Naive thymus-derived CD4-positive, alpha-beta T cell (primary cell): ENCODE data around the gene TESK2. TPM values are rescaled to one million over a fixed set of nuclear protein-coding genes. Genes with fewer than 3 reads are reported as not detected.

ENCODE experiments used
- ATAC-seq: fragments of 150-1000 bp; cut with Tn5 transposase; 2 replicates; pipeline ENCODE4 v1.10.0; 2021; ENCODE audit warnings: mild to moderate bottlenecking, moderate library complexity
- CTCF ChIA-PET: fragments of 350-600 bp; sonication (Branson Sonifier 250); formaldehyde crosslinking; loops from one replicate; lab custom pipeline; 2021; ENCODE audit warnings: antibody characterized with exemption; lab: Charles Lee
- POLR2A ChIA-PET: fragments of 350-600 bp; sonication (Branson Sonifier 250); formaldehyde crosslinking; loops from one replicate; lab custom pipeline; 2021; ENCODE audit warnings: antibody characterized with exemption, inconsistent platforms; lab: Charles Lee
- DNase-seq, 9 donors: peaks; one replicate each; pipeline versions ENCODE4 v3.0.0 to v3.0.0-alpha.2; 2020 to 2022; ENCODE audit warnings: mixed read lengths in 1 of 9
- H3K27ac ChIP-seq: one replicate; pipeline ENCODE4 v1.7.0; 2013; ENCODE audit warnings: mild to moderate bottlenecking, low read depth, low read length, moderate library complexity
- H3K27me3 ChIP-seq, 2 donors: one replicate each; pipeline ENCODE4 v1.7.0; 2013; ENCODE audit warnings: low read length in 2 of 2, mild to moderate bottlenecking in 2 of 2, moderate library complexity in 2 of 2; ENCODE audit not compliant: control insufficient read depth in 2 of 2, insufficient read depth in 2 of 2
- H3K36me3 ChIP-seq, 3 experiments: 1 replicate in 2 of 3; 2 replicates in 1 of 3; pipeline ENCODE4 v1.7.0; 2013; ENCODE audit warnings: low read length in 3 of 3, mild to moderate bottlenecking in 3 of 3, moderate library complexity in 1 of 3; ENCODE audit not compliant: insufficient read depth in 3 of 3, control insufficient read depth in 2 of 3
- H3K4me1 ChIP-seq, 2 donors: one replicate each; pipeline ENCODE4 v1.7.0; 2013; ENCODE audit warnings: low read length in 2 of 2, mild to moderate bottlenecking in 2 of 2, moderate library complexity in 1 of 2; ENCODE audit not compliant: control insufficient read depth in 2 of 2, insufficient read depth in 2 of 2
- H3K4me3 ChIP-seq: 2 replicates; pipeline ENCODE4 v1.7.0; 2013; ENCODE audit warnings: mild to moderate bottlenecking, low read length
- H3K9me3 ChIP-seq, 3 experiments: 1 replicate in 2 of 3; 2 replicates in 1 of 3; pipeline ENCODE4 v1.7.0; 2013; ENCODE audit warnings: low read length in 3 of 3; ENCODE audit not compliant: control insufficient read depth in 2 of 3
- H3K27ac Mint-ChIP-seq, 9 donors: one replicate each; pipeline ENCODE4 v1.8.0; 2020 to 2022; ENCODE audit warnings: mixed read lengths in 9 of 9, mild to moderate bottlenecking in 8 of 9, moderate library complexity in 5 of 9, inconsistent platforms in 2 of 9
- H3K27me3 Mint-ChIP-seq, 5 donors: one replicate each; pipeline ENCODE4 v1.8.0; 2021 to 2022; ENCODE audit warnings: mixed read lengths in 5 of 5, mild to moderate bottlenecking in 1 of 5
- H3K36me3 Mint-ChIP-seq, 5 donors: one replicate each; pipeline ENCODE4 v1.8.0; 2020 to 2022; ENCODE audit warnings: mixed read lengths in 5 of 5, mild to moderate bottlenecking in 3 of 5, inconsistent platforms in 1 of 5
- H3K4me1 Mint-ChIP-seq, 7 donors: one replicate each; pipeline ENCODE4 v1.8.0; 2020 to 2022; ENCODE audit warnings: mixed read lengths in 7 of 7, mild to moderate bottlenecking in 3 of 7, inconsistent platforms in 1 of 7
- H3K4me3 Mint-ChIP-seq, 10 donors: one replicate each; pipeline ENCODE4 v1.8.0; 2020 to 2022; ENCODE audit warnings: mild to moderate bottlenecking in 10 of 10, mixed read lengths in 10 of 10, moderate library complexity in 6 of 10, inconsistent platforms in 2 of 10
- H3K9me3 Mint-ChIP-seq, 11 donors: one replicate each; pipeline ENCODE4 v1.8.0; 2020 to 2022; ENCODE audit warnings: mixed read lengths in 11 of 11, mild to moderate bottlenecking in 4 of 11, inconsistent platforms in 1 of 11, moderate library complexity in 1 of 11
- intact Hi-C, 2 donors: fragments of 100-400 bp; cut with micrococcal nuclease; formaldehyde crosslinking; loops; one replicate each; pipeline ENCODE4 v1.15.1; 2023
- polyA plus RNA-seq, 2 donors: library from polyadenylated mRNA; unstranded; fragments of 300-500 nt; fragmentation: Illumina TruSeq; gene quantifications; one replicate each; pipeline ENCODE4 v1.2.3, GENCODE V29; 2021
- total RNA-seq, 6 experiments: library from RNA in 5 of 6; stranded (reverse) in 5 of 6; gene quantifications; 1 replicate in 5 of 6; 2 replicates in 1 of 6; pipeline ENCODE4 v1.2.3 and lab custom pipeline; 2021 to 2026

The TESK2 gene
- total and polyA plus RNA-seq, 7 experiments from 2014 or later = 3.3 to 8.9 (median 6.4) TPM

DNA sequence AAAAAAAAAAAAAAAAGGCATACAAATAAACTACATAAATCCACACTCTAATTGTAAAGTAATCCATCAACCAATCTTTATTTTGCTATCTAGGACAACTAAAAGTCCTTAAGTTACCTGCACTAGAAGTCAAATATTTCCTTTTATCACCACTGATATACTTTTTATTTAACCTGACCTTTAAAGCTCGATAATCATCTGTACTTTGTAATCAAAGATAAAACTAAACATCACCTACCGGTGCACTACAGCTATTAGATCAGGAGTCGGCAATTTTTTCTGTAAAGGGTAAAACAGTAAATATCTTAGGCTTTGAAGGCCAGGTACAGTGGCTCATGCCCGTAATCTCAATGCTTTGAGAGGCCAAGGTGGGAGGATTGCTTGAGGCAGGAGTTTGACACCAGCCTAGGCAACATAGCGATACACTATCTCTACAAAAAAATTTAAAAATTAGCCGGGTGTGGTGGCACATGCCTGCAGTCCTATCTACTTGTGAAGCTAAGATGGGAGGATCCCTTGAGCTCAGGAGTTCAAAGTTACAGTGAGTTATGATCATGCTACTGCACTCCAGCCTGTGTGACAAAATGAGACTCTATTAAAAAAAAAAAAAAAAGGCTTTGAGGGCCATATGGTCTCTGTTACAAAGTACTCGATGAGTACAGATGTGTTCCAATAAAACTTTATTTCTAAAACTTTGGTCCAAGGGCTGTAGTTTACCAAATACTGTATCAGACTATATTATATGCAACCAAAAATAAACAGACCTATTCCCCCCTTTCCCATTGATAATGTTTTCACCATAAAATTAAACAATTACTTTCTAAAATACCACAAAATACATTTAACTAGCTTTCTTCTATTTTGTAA, 47.1 kb downstream of the TESK2 start:
- Mint-ChIP-seq H3K27ac (no peak overlapping the region), H3K4me1 (peaks cover 0 to 7% (median 2%) of the 10 kb centered on the region in 7 donors), H3K9me3 (peaks cover 0 to 2% (median 0%) of the 10 kb centered on the region in 11 donors), H3K4me3 (no peak overlapping the region), H3K36me3 (peaks cover 0 to 14% (median 0%) of the 10 kb centered on the region in 5 donors), H3K27me3 (no peaks in the 10 kb centered on the region)
- DNase-seq = no peak
- ATAC-seq = no peak
- ChIA-PET CTCF (no interaction called here), POLR2A (no interaction called here)
- Histone ChIP-seq H3K9me3 (no peaks in the 10 kb centered on the region), H3K27ac (no peak overlapping the region), H3K36me3 (no peaks in the 10 kb centered on the region), H3K27me3 (no peaks in the 10 kb centered on the region), H3K4me1 (no peaks in the 10 kb centered on the region), H3K4me3 (no peak overlapping the region)
- intact Hi-C loops = no loop called here

DNA sequence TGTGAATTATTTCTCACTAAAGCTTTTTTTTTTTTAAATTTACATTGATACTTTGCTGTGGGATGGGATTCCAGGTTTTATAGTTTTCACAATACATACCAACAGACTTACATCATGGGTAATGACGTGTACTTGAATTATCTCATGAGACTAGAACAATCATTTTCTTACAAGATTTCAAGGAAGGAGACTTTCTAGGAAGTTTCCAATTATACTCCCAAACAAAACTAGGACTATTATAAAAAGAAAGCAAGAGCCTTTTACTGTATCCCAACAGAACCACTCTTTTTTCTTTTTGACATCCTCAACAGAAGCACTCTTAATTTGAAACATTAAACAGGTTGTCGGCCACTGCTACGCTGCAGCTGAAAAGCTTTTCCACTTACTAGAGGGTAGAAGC, 48.7 kb downstream of the TESK2 start:
- H3K4me3 ChIP-seq = no peak overlapping the region
- ATAC-seq = no peak
- CTCF ChIA-PET = no interaction called here
- no peak for DNase-seq
- Mint-ChIP-seq H3K27ac (no peak overlapping the region), H3K4me1 (peaks cover 0 to 2% (median 0%) of the 10 kb centered on the region in 7 donors), H3K4me3 (no peak overlapping the region), H3K36me3 (peaks cover 0 to 6% (median 0%) of the 10 kb centered on the region in 5 donors), H3K9me3 (no peaks in the 10 kb centered on the region), H3K27me3 (no peaks in the 10 kb centered on the region)
- POLR2A ChIA-PET = no interaction called here
- no peak overlapping the region for H3K27ac ChIP-seq
- intact Hi-C loops = no loop called here
- no peaks in the 10 kb centered on the region for H3K4me1 ChIP-seq
- H3K9me3 ChIP-seq = no peaks in the 10 kb centered on the region
- no peaks in the 10 kb centered on the region for H3K27me3 ChIP-seq
- H3K36me3 ChIP-seq = no peaks in the 10 kb centered on the region

- Mint-ChIP-seq H3K4me3 (no peak overlapping the region), H3K4me1 (no peaks in the 10 kb centered on the region), H3K27me3 (no peaks in the 10 kb centered on the region), H3K27ac (no peak overlapping the region), H3K9me3 (no peaks in the 10 kb centered on the region), H3K36me3 (peaks cover 0 to 4% (median 0%) of the 10 kb centered on the region in 5 donors)
- ATAC-seq = no peak
- Histone ChIP-seq H3K4me3 (no peak overlapping the region), H3K36me3 (no peaks in the 10 kb centered on the region), H3K27me3 (no peaks in the 10 kb centered on the region), H3K4me1 (no peaks in the 10 kb centered on the region), H3K9me3 (no peaks in the 10 kb centered on the region), H3K27ac (no peak overlapping the region)
- ChIA-PET POLR2A (no interaction called here), CTCF (no interaction called here)
- DNase-seq = no peak
- intact Hi-C loops = loop anchor here in 1 of 2 donors (10.0 kb wide), 1 partner anchor 63 kb away; no protein-coding TSS in a partner anchor
Measured at GRCh38 chr1:45437323-45437722, 53.6 kb downstream of the TESK2 start.

DNA sequence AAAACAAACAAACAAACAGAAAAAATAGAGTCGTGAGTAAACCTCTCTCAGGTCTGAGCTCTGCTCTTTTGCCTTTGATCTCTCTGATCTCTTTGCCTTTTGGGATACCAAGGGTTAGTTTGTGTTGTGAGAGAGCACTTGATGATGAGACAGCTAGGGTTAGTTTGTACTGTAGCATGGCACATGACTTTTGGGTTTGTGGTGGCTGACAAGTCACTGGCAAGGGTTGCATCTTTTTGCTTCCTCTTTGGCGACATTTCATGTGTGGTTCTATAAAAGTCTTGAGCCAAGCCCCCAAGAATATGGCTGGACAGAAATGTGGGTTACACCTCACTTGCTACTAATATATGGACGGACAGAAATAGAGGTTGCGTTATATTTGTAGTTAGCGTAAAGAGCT, 60.5 kb downstream of the TESK2 start:
- no peak overlapping the region for H3K4me3 Mint-ChIP-seq
- Histone ChIP-seq H3K36me3 (no peaks in the 10 kb centered on the region), H3K4me1 (no peaks in the 10 kb centered on the region), H3K27me3 (no peaks in the 10 kb centered on the region), H3K9me3 (no peaks in the 10 kb centered on the region), H3K4me3 (no peak overlapping the region), H3K27ac (no peak overlapping the region)
- DNase-seq (no peak), ATAC-seq (no peak)
- intact Hi-C loops = loop anchor here in 1 of 2 donors (10.0 kb wide), 1 partner anchor 56 kb away; no protein-coding TSS in a partner anchor
- H3K4me1 Mint-ChIP-seq = no peaks in the 10 kb centered on the region
- H3K27me3 Mint-ChIP-seq = no peaks in the 10 kb centered on the region
- POLR2A ChIA-PET = interaction anchor here (0.6 kb wide), 1 partner anchor 103 kb away, joined by 3 read pairs; no protein-coding TSS in a partner anchor
- H3K9me3 Mint-ChIP-seq = no peaks in the 10 kb centered on the region
- CTCF ChIA-PET = no interaction called here
- no peak overlapping the region for H3K27ac Mint-ChIP-seq
- peaks cover 0 to 11% (median 4%) of the 10 kb centered on the region in 5 donors for H3K36me3 Mint-ChIP-seq

GRCh38 chr1:45429561-45430159, 61.3 kb downstream of the TESK2 start:
- Histone ChIP-seq H3K9me3 (no peaks in the 10 kb centered on the region), H3K4me1 (no peaks in the 10 kb centered on the region), H3K4me3 (no peak overlapping the region), H3K36me3 (no peaks in the 10 kb centered on the region), H3K27ac (no peak overlapping the region), H3K27me3 (no peaks in the 10 kb centered on the region)
- H3K4me3 Mint-ChIP-seq = no peak overlapping the region
- H3K4me1 Mint-ChIP-seq = no peaks in the 10 kb centered on the region
- ATAC-seq (no peak), DNase-seq (no peak)
- no peaks in the 10 kb centered on the region for H3K9me3 Mint-ChIP-seq
- intact Hi-C loops = loop anchor here in 1 of 2 donors (10.0 kb wide), 1 partner anchor 55 kb away; no protein-coding TSS in a partner anchor
- no peaks in the 10 kb centered on the region for H3K27me3 Mint-ChIP-seq
- no peak overlapping the region for H3K27ac Mint-ChIP-seq
- POLR2A ChIA-PET = interaction anchor here (0.6 to 0.7 kb wide), 3 partner anchors 12 to 689 kb away, joined by 3 to 6 read pairs (median 3); no protein-coding TSS in a partner anchor
- H3K36me3 Mint-ChIP-seq = peaks cover 0 to 11% (median 4%) of the 10 kb centered on the region in 5 donors
- CTCF ChIA-PET = no interaction called here

DNA sequence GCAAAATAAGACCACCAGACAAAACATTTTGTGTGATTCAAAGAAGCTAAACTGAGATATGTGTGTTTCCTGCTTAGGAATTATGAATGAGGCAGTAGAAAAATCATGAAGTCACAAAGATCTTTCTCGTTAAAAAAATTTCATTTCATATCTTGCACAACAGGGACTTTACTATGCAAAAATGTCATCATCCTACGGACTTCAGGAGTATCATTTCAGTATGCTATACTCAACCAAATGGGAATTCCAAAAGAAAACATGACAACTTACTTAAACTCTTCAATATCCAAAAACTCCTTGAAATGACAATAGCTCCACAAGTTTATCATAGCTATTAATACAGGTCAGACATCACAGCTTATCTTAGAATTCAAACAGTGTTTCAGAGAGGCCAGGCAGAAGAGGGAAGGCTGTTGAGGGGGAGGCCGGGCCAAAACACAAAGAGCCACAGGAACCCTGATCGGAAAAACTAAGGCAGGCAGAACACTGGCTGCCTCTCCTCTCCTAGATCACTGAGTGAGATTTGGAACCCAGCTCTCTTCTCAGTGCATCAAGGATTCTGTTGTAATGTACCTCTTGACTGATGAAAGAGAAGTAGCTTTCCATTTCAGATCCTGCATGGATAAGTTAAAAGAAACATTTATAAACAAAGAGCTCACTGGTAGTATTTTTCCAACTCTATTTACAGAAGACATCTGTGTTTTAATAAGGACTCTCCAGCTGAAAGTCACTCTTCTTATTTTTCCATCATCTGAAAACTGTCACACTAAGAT, 66.9 kb downstream of the TESK2 start:
- Mint-ChIP-seq H3K9me3 (peaks cover 2 to 9% (median 4%) of the 10 kb centered on the region in 11 donors), H3K36me3 (peaks cover 3 to 19% (median 12%) of the 10 kb centered on the region in 5 donors), H3K27ac (no peak overlapping the region), H3K27me3 (no peaks in the 10 kb centered on the region), H3K4me1 (no peaks in the 10 kb centered on the region), H3K4me3 (no peak overlapping the region)
- no peak overlapping the region for H3K4me3 ChIP-seq
- no peaks in the 10 kb centered on the region for H3K36me3 ChIP-seq
- no peak for ATAC-seq
- H3K27ac ChIP-seq = no peak overlapping the region
- no peaks in the 10 kb centered on the region for H3K4me1 ChIP-seq
- H3K9me3 ChIP-seq = no peaks in the 10 kb centered on the region
- ChIA-PET CTCF (interaction anchor here (0.9 kb wide), 1 partner anchor 10 kb away, joined by 4 read pairs; no protein-coding TSS in a partner anchor), POLR2A (interaction anchor here (0.7 kb wide), 1 partner anchor 17 kb away, joined by 3 read pairs; no protein-coding TSS in a partner anchor)
- DNase-seq = no peak
- intact Hi-C loops = no loop called here
- H3K27me3 ChIP-seq = no peaks in the 10 kb centered on the region
